HG03095 (cell line): ENCODE measurements around the gene NUMB.

Source experiments
- ATAC-seq: cut with Tn5 transposase; IDR thresholded peaks from one replicate; pipeline ENCODE4 v1.9.1; 2021; ENCODE audit warnings: moderate library complexity; ENCODE audit not compliant: unreplicated experiment

NUMB gene

DNA sequence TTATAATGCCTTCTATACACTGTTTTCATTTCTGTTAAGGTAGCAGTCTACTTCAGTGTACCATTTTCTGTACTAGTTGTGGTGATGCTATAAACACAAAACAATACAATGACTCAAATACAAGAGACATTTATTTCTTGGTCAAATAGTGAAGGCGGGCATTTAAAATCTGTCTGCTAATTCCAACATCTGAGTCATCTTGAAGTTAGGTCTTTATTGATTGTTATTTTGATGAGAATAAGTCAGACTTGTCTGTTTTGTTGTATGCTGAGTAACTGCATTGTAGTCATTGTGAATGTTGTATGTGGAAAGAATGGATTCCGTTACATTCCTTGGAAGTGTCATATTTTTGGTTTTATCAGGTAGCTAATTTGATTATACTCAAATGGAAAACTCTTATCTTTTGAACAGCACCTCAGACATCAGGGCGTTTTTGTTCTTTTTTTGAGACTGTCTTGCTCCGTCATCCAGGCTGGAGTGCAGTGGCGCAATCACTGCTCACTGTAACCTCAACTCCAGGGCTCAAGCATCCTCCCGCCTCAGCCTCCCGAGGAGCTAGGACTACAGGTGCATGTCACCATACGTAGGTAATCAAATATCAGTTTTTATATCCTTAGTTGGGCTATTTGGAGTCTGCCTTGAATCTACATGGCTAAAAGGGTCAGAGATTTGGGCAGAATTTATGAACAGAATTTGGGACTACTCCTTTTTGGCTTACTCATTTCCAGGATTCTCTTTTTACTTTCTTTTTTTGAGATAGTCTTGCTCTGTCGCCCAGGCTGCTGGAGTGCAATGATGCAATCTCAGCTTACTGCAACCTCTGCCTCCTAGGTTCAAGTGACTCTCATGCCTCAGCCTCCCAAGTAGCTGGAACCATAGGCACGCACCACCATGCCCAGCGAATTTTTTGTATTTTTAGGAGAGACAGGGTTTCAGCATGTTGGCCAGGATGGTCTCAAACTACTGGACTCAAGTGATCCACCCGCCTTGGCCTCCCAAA is 164.3 kb downstream of the NUMB start:
- ATAC-seq: no peak

DNA sequence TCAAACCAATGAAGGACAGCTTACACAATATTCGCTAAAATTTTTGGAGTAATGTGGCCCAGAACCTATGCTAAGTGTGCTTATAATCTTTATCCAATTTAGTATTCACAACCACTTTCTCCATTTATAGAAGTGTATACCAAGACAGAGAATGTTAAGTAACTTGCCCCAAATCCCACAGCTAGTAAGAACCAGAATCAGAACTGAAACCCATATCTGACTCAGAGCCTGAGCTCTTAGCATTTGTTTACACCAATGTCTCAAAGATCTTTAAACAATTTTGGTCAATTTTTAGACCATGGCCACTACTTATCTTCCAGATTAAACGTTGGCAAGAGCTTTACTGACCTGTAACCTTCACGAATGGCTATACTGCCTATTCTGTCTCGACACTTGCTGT is 168.1 kb downstream of the NUMB start:
- peak; percentile 78 for ATAC-seq

DNA sequence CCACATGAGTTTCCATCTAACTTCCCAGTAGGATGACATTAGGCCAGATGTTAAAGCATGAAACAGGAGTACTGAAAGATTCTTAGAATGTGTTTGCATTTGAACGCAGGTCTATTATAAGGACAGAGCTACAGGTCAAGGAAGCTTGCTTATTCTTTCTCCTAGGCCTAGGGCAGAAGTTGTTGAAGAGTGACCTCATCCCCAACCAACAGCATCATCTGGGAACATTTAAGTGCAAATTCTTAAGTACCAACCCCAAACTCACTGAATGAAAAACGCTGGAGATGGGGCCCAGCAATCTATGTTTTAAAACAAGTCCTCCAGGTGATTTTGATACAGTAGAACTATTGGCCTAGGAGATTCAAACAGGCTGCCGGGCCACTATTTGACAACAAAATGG is 168.6 kb downstream of the NUMB start:
- no peak for ATAC-seq

GRCh38 chr14:73289308-73289707 is 169.0 kb downstream of the NUMB start:
- no peak for ATAC-seq

- ATAC-seq: no peak
These were observed 171.3 kb downstream of the NUMB start for GRCh38 chr14:73287071-73287470.

DNA sequence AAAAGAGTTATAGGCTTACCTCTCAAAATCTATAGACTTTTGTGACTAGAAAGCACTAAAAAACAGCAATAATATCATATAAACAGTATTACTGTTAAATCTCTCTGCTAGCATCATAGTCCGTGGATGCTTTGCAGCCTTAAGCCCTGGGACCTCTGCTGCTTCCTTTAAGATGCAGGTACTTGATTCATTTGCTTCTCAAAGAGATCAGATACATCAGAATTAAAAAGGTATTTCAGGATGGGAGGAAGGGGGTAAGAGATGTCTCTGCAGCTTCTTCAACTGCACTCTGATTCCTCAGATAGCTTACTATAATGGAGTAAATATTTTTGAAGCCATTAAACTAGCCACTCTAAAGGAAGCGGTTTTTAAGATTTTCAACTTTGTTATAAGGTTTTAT is 171.7 kb downstream of the NUMB start:
- no peak for ATAC-seq

DNA sequence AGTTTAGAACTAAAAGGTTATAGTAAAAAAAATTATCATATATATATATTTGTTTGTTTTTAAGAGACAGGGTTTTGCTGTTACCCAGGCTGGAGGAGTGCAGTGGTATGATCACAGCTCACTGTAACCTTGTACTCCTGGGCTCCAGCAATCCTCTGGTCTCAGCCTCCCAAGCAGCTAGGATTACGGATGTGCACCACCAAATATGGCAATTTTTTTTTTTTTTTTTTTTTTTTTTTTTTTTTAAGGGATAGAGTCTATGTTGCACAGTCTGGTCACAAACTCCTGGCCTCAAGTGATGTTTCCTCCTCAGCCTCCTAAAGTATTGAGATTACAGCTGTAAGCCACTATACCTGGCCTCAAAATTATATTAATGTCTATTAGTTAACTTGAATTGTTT is 172.4 kb downstream of the NUMB start:
- no peak for ATAC-seq

DNA sequence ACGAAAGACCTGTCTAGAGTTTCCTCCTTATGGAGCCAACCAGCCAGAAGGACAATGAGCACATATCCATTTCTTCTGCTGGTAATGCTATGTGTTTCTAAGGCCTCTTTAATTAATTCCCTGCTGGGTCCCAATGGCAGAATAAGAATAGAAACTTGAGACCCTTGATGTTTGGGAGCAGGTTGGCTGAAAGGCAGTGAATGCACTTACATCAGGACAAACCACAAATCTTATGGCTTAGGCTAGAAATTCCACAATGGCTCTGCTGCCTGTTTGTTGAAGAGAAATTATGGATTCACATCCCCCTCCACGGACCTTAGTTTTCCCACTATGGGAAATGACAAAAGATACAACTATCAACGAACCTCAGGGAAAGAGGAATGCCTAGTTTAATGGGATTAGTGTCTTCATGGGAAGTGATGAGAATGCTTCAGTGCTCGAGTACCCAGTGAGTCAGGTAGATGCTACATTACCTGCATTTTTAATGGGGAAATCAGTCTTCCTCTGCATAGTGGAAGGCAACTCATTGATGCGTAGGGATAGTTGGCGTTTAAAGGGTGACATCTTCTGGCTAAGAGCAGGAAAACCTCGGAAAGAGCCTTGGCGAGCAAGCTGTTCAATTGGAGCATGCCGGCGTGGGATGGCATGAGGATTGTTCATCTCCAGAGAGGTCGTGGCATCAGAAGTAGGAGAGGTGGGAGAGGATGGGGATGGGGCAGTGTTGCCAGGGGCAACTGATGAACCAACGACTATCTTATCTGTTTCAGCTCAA is 174.6 kb downstream of the NUMB start:
- ATAC-seq: no peak

DNA sequence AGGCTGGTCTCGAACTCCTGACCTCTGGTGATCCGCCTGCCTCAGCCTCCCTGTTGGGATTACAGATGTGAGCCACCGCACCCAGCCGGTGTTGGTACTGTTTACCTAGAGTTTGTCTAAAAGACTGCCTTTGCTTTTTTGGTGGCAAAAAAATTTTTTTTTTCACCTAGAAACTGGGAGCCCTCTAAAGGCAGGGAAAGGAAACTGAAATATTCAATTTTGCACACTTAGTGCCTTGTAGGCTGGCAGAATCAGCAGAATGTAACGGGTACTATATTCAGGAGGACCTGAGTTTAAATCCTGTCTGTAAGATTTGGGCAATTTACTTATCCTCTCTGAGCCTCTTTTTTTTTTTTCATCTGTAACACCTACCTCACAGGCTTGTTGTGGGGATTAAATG is 177.4 kb downstream of the NUMB start:
- no peak for ATAC-seq

DNA sequence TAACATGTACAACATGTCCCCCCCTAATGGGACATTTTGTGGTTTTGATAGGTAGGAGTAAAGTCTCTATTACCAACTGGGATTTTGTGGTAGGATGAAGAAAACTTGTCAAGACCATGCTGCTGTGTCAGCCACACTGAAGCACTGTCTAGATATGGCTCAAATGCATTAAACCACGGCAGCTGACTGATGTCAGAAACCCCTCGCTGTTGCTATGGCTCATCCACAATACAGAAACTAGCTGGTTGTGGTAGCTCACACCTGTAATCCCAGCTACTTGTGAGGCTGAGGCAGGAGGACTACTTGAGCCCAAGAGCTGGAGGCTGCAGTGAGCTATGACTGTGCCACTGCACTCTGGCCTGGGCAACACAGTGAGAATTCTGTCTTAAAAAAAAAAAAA is 181.0 kb downstream of the NUMB start:
- no peak for ATAC-seq

DNA sequence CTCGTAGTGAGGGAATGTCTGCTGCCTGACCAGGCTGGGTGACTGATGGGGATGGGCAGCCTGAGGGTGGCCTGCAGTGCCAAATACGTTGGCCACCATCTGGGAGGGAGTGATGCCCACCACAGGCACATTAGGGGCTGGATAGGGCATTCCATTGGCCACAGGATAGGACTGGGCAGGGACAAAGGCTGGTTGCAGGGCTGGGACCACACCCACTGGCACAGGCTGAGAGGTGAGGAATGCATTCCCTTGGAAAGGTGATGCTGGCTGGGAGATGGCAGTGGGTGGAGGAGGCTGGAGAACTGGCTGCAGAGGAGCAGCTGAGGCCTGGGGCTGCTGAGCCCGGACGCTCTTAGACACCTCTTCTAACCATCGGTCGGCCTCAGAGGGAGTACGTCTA is 181.5 kb downstream of the NUMB start:
- no peak for ATAC-seq

DNA sequence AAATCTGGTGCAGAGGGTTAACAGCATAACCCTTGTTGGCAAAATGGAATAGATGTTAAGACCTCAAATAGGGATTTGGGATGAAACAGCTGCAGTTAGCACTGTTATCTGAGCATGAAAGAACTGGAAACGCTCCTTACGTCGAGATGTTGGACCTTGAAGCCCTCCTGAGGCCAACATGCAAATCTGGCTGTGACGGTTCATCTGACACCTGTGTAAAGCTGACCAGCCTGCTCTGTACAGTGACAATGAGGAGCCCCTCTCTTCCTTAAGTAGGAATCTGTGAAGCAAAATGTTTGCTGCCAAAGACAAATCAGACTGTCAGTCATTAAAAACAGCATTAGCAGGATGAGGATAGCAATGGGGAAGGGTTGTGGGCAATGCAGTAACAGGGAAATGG is 184.5 kb downstream of the NUMB start:
- ATAC-seq: no peak

GRCh38 chr14:73272393-73272792 is 186.0 kb downstream of the NUMB start:
- ATAC-seq: no peak

DNA sequence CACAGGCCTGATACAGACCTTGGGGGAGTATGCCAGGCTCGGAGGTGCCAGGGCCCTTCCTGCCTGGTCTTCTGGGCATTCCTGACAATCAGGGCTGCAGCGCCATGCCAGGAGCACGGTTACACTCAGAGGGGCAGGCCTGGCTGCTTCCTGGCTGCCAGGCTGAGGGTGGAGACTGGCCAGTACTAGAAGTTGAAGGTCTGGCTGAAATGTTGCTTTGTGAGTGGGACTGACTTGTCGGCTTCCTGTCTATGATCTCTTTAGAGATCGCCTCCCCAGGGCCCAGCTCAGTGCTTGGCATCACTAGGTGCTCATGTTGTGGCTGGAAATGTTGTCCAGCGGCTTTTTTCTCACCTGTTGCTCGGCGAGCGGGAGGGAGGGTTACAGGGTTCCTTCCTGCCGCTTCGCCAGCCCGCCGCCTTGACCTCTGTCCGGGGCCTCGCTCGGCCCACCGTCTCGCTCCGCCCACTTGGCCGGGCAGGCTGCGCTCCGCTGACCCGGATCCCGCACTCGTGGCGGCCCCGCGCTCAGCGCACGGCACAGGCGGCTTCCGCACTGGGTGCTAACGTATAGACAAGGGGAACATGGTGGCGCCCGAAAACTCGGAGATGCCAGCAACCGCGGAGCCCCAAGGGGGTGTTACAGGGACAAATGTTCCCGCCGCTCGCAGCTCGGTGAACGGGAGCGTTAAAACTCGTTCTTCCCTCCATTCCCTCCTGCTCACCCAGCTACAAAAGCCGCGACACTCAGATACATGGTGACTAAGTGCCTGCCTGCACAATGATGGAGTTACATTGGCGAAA is 188.4 kb downstream of the NUMB start:
- no peak for ATAC-seq

GRCh38 chr14:73267474-73267873 is 190.9 kb downstream of the NUMB start:
- ATAC-seq: no peak

DNA sequence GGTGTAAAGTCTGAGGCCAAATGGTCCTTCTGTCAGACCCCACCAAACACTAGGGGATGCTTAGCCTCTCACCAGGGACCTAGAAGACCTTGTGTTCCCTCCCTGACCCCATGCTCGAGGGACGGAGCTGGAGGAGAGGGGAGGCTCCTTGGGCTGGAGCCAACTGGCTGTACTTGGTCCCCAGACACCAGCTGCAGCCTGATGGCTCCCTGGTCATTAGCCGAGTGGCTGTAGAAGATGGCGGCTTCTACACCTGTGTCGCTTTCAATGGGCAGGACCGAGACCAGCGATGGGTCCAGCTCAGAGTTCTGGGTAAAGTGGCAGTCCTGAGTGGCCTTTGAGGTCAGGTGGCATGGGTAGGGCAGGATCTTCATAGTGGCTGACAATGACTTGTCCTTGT is 192.0 kb downstream of the NUMB start:
- no peak for ATAC-seq

DNA sequence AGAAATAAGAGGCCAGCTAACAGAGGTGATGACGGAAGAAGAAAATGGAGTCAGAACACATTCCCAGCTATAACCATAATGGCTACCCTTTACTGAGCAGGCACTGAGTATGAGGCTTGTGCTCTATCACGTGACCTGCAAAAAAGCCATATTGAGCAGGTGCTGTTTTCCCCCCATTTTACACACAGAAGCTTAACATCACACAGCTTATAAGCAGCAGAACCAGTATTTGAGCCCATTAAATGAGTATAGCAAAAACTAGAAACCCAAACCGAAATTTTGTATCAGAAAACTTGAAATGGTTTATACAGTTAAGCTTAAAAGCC is 192.7 kb downstream of the NUMB start:
- ATAC-seq: no peak

GRCh38 chr14:73264885-73265720 is 193.2 kb downstream of the NUMB start:
- ATAC-seq: no peak

DNA sequence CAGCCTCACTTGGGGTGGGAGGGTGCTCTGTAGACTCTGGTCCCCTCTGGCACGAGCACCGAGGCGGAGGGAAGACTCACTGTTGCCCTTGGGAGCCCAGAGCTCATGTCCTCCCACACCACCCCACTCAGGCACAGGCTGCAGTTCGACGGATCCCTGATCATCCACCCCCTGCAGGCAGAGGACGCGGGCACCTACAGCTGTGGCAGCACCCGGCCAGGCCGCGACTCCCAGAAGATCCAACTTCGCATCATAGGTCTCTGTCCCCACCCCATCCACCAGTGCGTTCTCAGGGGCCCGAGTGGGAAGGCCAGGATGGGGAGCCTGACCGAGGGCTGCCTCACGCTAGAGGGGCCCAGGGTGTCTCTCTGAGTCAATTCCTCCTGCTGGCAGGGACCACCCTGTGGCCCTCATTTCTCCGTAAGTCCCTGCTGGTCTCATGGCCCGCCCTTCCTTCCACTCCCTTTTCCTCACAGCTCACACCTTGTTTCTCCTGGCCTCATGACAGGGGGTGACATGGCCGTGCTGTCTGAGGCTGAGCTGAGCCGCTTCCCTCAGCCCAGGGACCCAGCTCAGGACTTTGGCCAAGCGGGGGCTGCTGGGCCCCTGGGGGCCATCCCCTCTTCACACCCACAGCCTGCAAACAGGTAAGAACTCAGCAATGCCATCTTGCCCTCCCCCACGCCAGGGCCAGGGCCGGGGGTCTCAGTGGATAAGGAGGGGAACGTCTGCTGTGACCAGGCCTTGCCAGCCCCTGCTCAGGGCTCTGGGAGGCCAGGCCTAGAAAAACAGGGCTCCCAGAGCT is 194.1 kb downstream of the NUMB start:
- no peak for ATAC-seq

DNA sequence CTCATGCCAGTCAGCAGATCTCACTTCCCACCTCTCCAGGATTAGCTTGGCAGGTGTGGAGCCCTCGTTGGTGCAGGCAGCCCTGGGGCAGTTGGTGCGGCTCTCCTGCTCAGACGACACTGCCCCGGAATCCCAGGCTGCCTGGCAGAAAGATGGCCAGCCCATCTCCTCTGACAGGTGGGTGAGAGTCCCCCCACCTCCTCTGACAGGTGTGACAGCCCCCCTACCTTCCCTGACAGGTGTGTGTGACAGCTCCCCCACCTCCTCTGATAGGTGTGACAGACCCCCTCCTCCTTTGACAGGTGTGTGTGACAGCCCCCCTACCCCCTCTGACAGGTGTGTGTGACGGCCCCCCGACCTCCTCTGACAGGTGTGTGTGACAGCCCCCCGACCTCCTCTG is 194.7 kb downstream of the NUMB start:
- ATAC-seq: no peak
